Stimulated activated CD4-positive, alpha-beta T cell treated with anti-CD3 and anti-CD28 coated beads, TNF-alpha, amount 100 ng/mL, for 4 hours (primary cell): Measurements from ENCODE around the gene TCTN1.
"Not testable (repeated sequence)": the region's sequence is repeated elsewhere in the genome, so short reads cannot be mapped to it uniquely, and the experiment has no call there.

ENCODE experiments used
- DNase-seq, 3 experiments: peaks; one replicate each; pipeline ENCODE4 v3.0.0-alpha.2; 2020; ENCODE audit warnings: low read depth in 3 of 3

TCTN1 gene

GRCh38 chr12:110613771-110614684, at the start of gene TCTN1:
Gene TCTN1, plus strand, starts transcription at chr12:110614129. Its CDS starts 54 bp downstream, at chr12:110614183.
- DNase-seq: peak; percentile 93 to 95 (median 94)

- no peak for DNase-seq
Measured at GRCh38 chr12:110564471-110564991, 49.4 kb upstream of the TCTN1 start.

GRCh38 chr12:110565894-110566871, 47.7 kb upstream of the TCTN1 start:
- no peak for DNase-seq

DNA sequence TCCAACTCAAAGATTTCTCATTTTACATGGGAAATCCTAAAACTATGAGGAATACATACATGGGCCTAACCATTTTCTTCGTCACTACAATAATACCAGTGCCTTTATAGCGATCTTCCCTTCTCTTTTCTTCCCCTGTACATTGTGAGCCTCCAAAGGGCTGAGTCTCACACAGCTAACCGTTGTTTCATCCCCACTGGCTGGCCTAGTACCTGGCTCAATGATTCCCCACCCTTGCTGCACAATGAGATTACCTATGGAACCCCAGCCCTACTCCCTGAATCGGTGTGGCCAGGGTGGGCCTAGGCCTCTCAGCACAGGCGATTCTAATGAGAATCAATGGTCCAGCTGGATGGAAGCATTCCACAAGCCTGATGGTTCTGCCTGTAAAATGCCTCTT, 46.9 kb upstream of the TCTN1 start:
- DNase-seq: no peak

DNA sequence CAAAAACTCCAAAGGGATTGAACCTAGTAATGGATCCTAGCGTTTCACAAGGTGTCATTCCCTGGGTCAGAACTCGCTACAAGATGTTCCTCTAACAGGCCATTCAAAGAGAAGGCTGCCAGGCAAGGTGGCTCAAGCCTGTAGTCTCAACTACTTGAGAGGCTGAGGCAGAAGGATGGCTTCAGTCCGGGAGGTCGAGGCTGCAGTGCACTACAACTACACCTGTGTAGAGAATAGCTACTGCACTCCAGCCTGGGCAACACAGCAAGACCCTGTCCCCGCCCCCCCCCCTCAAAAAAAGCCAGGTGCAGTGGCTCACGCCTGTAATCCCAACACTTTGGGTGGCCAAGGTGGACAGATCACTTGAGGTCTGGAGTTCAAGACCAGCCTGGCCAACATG, 45.2 kb upstream of the TCTN1 start:
- DNase-seq: no peak

GRCh38 chr12:110569838-110570237, 44.1 kb upstream of the TCTN1 start:
- not testable (repeated sequence) for DNase-seq

- not testable (repeated sequence) for DNase-seq
Measured at GRCh38 chr12:110570798-110571197, 43.1 kb upstream of the TCTN1 start.

DNA sequence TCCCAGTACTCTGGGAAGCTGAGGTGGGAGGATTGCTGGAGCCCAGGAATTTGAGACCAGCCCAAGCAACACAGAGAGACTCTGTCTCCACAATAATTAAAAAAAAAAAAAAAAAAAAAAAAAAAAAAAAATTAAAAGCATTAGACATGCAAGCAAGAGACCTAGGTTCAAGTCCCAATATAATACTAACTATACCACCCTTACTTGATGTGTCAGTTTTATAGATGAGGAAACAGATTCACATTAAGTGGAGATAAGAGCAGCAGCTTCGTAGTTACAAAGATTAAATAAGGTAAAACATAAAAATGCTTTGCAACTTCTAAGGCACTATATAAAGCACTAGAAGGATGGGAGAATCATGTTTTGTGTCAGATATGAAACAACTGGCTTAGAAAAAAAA, 39.9 kb upstream of the TCTN1 start:
- DNase-seq: no peak

DNA sequence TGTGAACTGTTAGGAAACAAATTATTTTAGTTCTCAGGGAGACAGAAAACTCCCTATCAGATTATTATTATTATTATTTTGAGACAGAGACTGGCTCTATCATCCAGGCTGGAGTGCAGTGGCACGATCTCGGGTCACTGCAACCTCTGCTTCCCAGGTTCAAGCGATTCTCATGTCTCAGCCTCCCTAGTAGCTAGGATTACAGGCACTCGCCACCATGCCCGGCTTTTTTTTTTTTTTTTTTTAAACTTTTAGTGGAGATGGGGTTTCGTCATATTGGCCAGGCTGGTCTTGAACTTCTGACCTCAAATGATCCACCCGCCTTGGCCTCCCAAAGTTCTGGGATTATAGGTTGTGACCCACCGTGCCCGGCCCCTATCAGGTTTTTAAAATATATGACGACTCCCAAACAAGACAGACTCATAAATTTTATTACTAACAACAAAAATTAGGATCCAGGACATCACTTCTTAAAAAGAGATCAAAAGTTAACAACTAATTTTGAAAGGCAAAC, 39.2 kb upstream of the TCTN1 start:
- DNase-seq: not testable (repeated sequence)

GRCh38 chr12:110575326-110575725, 38.6 kb upstream of the TCTN1 start:
- DNase-seq: no peak

GRCh38 chr12:110576504-110576903, 37.4 kb upstream of the TCTN1 start:
- no peak for DNase-seq

GRCh38 chr12:110577864-110578693, 35.9 kb upstream of the TCTN1 start:
- no peak for DNase-seq

DNA sequence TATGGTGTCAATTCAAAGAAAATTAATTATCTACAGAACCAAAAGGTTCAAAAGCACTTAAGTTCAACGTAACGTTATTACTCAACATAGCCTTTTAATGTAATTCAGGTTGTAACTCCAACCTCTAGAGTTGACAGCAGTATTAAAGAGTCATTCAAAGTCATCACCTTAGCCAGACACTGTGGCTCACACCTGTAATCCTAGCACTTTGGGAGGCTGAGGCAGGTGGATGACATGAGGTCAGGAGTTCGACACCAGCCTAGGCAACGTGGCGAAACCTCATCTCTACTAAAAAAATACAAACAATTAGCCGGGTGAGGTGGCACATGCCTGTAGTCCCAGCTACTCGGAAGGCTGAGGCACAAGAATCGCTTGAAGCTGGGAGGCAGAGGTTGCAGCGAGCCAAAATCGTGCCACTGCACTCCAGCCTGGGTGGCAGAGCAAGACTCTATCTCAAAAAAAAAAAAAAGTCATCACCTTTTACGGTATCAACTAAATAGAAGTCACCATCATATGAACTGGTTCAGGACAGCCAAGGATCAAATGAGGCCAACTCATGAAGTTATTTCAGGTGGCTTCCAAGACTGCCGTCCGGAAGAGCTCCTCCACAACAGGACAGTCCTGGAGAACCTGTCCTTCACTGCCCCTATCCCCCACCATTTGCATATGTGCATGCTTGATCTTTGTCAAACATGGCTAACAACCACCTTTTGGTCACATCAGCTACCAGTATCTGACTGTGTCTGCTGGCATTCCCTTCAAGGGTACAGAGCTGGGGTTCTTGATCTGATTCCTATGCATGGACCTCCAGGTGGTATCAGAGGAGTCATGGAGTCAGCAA, 35.0 kb upstream of the TCTN1 start:
- no peak for DNase-seq

GRCh38 chr12:110579535-110580253, 34.2 kb upstream of the TCTN1 start:
- DNase-seq: no peak

DNA sequence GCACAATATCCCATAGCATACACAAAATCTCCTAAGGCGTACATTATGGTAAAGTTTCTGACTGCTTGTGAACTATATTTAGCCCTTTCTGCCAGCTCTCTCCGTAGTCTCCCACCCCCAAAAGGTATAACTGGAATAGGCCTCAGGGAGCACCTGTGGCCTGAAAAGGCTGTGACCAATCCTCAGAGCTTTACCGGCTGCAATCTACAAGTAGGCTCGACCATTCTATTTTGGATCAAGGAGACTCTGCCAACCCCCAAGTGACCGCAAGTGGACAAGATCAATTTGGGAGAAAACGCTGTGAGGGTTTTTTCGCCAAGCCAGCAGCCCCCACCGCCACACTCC, 32.0 kb upstream of the TCTN1 start:
- no peak for DNase-seq

DNA sequence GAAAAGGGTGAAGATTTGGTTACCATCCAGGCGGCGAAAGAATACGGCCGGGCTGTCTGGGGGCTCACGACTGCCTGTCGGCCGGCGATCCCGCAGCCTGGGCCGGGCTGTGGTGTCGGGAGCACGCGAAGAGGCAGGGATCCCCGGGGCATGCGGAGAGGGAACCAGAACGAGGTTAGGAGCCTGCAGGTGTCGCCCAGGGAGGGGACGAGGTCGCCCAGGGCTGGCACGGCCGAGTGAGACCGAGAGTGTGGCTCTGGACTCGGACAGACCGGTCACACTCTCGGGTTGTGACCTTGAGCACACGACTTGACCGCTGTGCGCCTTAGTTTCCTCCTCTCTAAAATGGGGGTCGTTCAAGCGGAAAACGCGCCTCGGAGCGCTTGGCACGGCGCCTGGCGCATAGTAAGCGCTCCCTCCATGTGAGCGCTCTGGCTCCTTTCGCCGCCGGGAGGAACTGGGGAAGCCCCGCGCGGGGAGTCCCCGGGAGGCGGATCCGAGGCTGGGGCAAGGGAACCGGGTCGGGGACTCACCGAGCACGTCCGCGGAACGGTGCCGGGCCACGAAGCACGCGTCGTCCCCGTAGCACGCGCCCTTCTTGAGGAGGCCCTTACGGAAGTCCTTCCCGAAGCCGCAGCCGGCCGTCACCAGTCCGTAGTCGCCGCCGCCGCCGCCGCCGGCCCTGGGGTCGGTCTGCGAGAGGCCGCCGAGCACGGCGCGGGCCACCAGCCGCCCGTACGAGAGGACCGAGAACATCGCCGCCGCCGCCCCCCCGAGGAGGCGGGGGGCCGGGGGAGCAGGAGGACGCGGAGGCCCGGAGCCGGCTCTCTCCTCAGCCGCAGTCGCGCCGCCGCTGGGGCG, 31.4 kb upstream of the TCTN1 start:
- peak; percentile 70 to 75 (median 74) for DNase-seq

GRCh38 chr12:110583137-110584059, 30.5 kb upstream of the TCTN1 start, which contains the start of gene PPTC7:
Gene PPTC7, minus strand, starts transcription at chr12:110583318. Its CDS starts 287 bp downstream, at chr12:110583031.
- DNase-seq: peak; percentile 95 to 97 (median 96)
